IMR-90 (cell line): ENCODE results near the gene SMIM43. TPM values are rescaled to one million over a fixed set of nuclear protein-coding genes. Genes with fewer than 3 reads are reported as not detected.
A peak's percentile ranks its signal among the peaks of the same experiment; 100 is the strongest.

Experiments used
- ATAC-seq: fragments of 200-7000 bp; cut with Tn5 transposase; 2 replicates; pipeline ENCODE4 v1.9.1; 2020; ENCODE audit warnings: low read depth, mild to moderate bottlenecking, moderate library complexity
- BruUV-seq: library from RNA; stranded (reverse); fragments of 400-500 nt; replicated peaks from 2 replicates; lab custom pipeline; 2021; lab: Mats Ljungman, UMichigan
- CTCF ChIA-PET: fragments of 300-600 bp; formaldehyde crosslinking; extraction: SDS; loops from one replicate; lab custom pipeline; 2021; ENCODE audit warnings: antibody characterized with exemption; lab: Yijun Ruan, JAX
- POLR2A ChIA-PET: fragments of 300-600 bp; sonication (Branson Sonifier 250); formaldehyde crosslinking; loops from one replicate; lab custom pipeline; 2022; ENCODE audit warnings: antibody characterized with exemption; ENCODE audit not compliant: unreplicated experiment; lab: Charles Lee
- DNase-seq: peaks from one replicate; pipeline ENCODE4 v3.0.0; 2013
- H2AFZ ChIP-seq: replicated peaks from 2 replicates; pipeline ENCODE3; 2013; ENCODE audit warnings: low read length, mild to moderate bottlenecking; ENCODE audit not compliant: poor library complexity
- H2AK5ac ChIP-seq: 2 replicates; pipeline ENCODE4 v1.6.1; 2013; ENCODE audit warnings: low read depth, low read length, inconsistent platforms
- H2AK9ac ChIP-seq: replicated peaks from 2 replicates; pipeline ENCODE3; 2013; ENCODE audit warnings: mild to moderate bottlenecking, low read depth, low read length, moderate library complexity; ENCODE audit not compliant: poor library complexity
- H2BK120ac ChIP-seq: 2 replicates; pipeline ENCODE4 v1.6.1; 2013; ENCODE audit warnings: low read depth, low read length, inconsistent platforms
- H2BK15ac ChIP-seq: 3 replicates; pipeline ENCODE4 v1.6.1; 2013; ENCODE audit warnings: low read depth, low read length, inconsistent platforms
- H2BK20ac ChIP-seq: 2 replicates; pipeline ENCODE4 v1.6.1; 2013; ENCODE audit warnings: low read depth, mild to moderate bottlenecking, inconsistent platforms, low read length, moderate library complexity
- H2BK5ac ChIP-seq: 2 replicates; pipeline ENCODE4 v1.6.1; 2013; ENCODE audit warnings: mild to moderate bottlenecking, low read depth, low read length, inconsistent platforms; ENCODE audit not compliant: poor library complexity, severe bottlenecking
- H3K14ac ChIP-seq: replicated peaks from 2 replicates; pipeline ENCODE4 v1.6.1; 2013; ENCODE audit warnings: low read depth, low read length, inconsistent platforms
- H3K18ac ChIP-seq: 2 replicates; pipeline ENCODE4 v1.6.1; 2013; ENCODE audit warnings: low read depth, low read length, control low read depth
- H3K23ac ChIP-seq: 2 replicates; pipeline ENCODE4 v1.6.1; 2013; ENCODE audit warnings: low read depth, low read length, inconsistent platforms
- H3K27ac ChIP-seq: 2 replicates; pipeline ENCODE4 v1.5.1; 2013; ENCODE audit warnings: mild to moderate bottlenecking, control low read depth, low read length; ENCODE audit not compliant: insufficient read depth
- H3K27me3 ChIP-seq: 2 replicates; pipeline ENCODE4 v1.6.1; 2013; ENCODE audit warnings: low read length; ENCODE audit not compliant: control insufficient read depth, insufficient read depth
- H3K36me3 ChIP-seq: 2 replicates; pipeline ENCODE4 v1.6.1; 2013; ENCODE audit warnings: low read length, mixed read lengths; ENCODE audit not compliant: control insufficient read depth, insufficient read depth
- H3K4ac ChIP-seq: 2 replicates; pipeline ENCODE4 v1.6.1; 2013; ENCODE audit warnings: low read depth, low read length, inconsistent platforms
- H3K4me1 ChIP-seq: 2 replicates; pipeline ENCODE4 v1.6.1; 2013; ENCODE audit warnings: low read length, mixed read lengths; ENCODE audit not compliant: control insufficient read depth, insufficient read depth
- H3K4me2 ChIP-seq: 2 replicates; pipeline ENCODE4 v1.6.1; 2013; ENCODE audit warnings: low read depth, mild to moderate bottlenecking, control low read depth, low read length, moderate library complexity
- H3K4me3 ChIP-seq: 2 replicates; pipeline ENCODE4 v1.5.1; 2013; ENCODE audit warnings: low read depth, mild to moderate bottlenecking, control low read depth, low read length, moderate library complexity; ENCODE audit not compliant: insufficient read depth
- H3K56ac ChIP-seq: 2 replicates; pipeline ENCODE4 v1.6.1; 2013; ENCODE audit warnings: low read length, inconsistent platforms; ENCODE audit not compliant: insufficient read depth; ENCODE audit errors: extremely low read depth
- H3K79me1 ChIP-seq, 2 experiments: 2 replicates each; pipeline ENCODE4 v1.6.1; 2013; ENCODE audit warnings: low read length in 2 of 2, inconsistent platforms in 1 of 2, low read depth in 1 of 2
- H3K9ac ChIP-seq: 2 replicates; pipeline ENCODE4 v1.6.1; 2013; ENCODE audit warnings: low read depth, low read length, control low read depth
- H3K9me1 ChIP-seq: 2 replicates; pipeline ENCODE4 v1.6.1; 2013; ENCODE audit warnings: low read length, inconsistent platforms; ENCODE audit not compliant: insufficient read depth
- H3K9me3 ChIP-seq: 2 replicates; pipeline ENCODE4 v1.6.1; 2013; ENCODE audit warnings: low read length; ENCODE audit not compliant: control insufficient read depth, insufficient read depth
- H4K20me1 ChIP-seq: 2 replicates; pipeline ENCODE4 v1.6.1; 2013; ENCODE audit warnings: low read length, inconsistent platforms; ENCODE audit not compliant: insufficient read depth
- H4K5ac ChIP-seq: 2 replicates; pipeline ENCODE4 v1.6.1; 2013; ENCODE audit warnings: mild to moderate bottlenecking, low read depth, low read length, control low read depth
- H4K8ac ChIP-seq, 2 experiments: 2 replicates each; pipeline ENCODE4 v1.6.1; 2013; ENCODE audit warnings: low read depth in 2 of 2, low read length in 2 of 2, control low read depth in 1 of 2, inconsistent platforms in 1 of 2
- H4K91ac ChIP-seq: 2 replicates; pipeline ENCODE4 v1.6.1; 2013; ENCODE audit warnings: low read depth, low read length, inconsistent platforms; ENCODE audit not compliant: insufficient read depth
- BHLHE40 ChIP-seq: fragments of 150-350 bp; IDR thresholded peaks from 2 replicates; pipeline ENCODE4 v1.6.1; 2016; ENCODE audit warnings: mild to moderate bottlenecking, low read depth, low read length
- CEBPB ChIP-seq: IDR thresholded peaks from 2 replicates; pipeline ENCODE4 v1.6.1; 2012; ENCODE audit warnings: low read depth, low read length, improper control_type of control experiment
- CHD1 ChIP-seq: IDR thresholded peaks from 2 replicates; pipeline ENCODE4 v1.6.1; 2012; ENCODE audit warnings: low read depth, low read length, improper control_type of control experiment
- ELK1 ChIP-seq: fragments of 150-350 bp; IDR thresholded peaks from 2 replicates; pipeline ENCODE4 v1.6.1; 2016; ENCODE audit warnings: low read depth, mild to moderate bottlenecking, low read length, moderate library complexity, borderline replicate concordance
- FOS ChIP-seq: fragments of 150-350 bp; IDR thresholded peaks from 2 replicates; pipeline ENCODE4 v1.6.1; 2016; ENCODE audit warnings: low read depth, low read length
- MAFK ChIP-seq: IDR thresholded peaks from 2 replicates; pipeline ENCODE4 v1.6.1; 2012; ENCODE audit warnings: low read depth, low read length, improper control_type of control experiment
- MAZ ChIP-seq: IDR thresholded peaks from 2 replicates; pipeline ENCODE4 v1.6.1; 2012; ENCODE audit warnings: low read depth, mild to moderate bottlenecking, low read length, improper control_type of control experiment, moderate library complexity, borderline replicate concordance
- MXI1 ChIP-seq: IDR thresholded peaks from 2 replicates; pipeline ENCODE4 v1.6.1; 2012; ENCODE audit warnings: low read depth, mild to moderate bottlenecking, low read length, moderate library complexity, borderline replicate concordance
- NFE2L2 ChIP-seq: fragments of 150-350 bp; IDR thresholded peaks from 2 replicates; pipeline ENCODE4 v1.6.1; 2016; ENCODE audit warnings: low read depth, mild to moderate bottlenecking, low read length
- POLR2A ChIP-seq: IDR thresholded peaks from 2 replicates; pipeline ENCODE4 v1.6.1; 2012; ENCODE audit warnings: mild to moderate bottlenecking, low read depth, low read length
- RAD21 ChIP-seq: IDR thresholded peaks from 2 replicates; pipeline ENCODE4 v1.6.1; 2012; ENCODE audit warnings: low read length, improper control_type of control experiment
- RFX5 ChIP-seq: IDR thresholded peaks from 2 replicates; pipeline ENCODE4 v1.8.0; 2012; ENCODE audit warnings: low read depth, mild to moderate bottlenecking, low read length, moderate library complexity
- SMC3 ChIP-seq: fragments of 150-350 bp; IDR thresholded peaks from 2 replicates; pipeline ENCODE4 v1.6.1; 2016; ENCODE audit warnings: low read depth, mild to moderate bottlenecking, antibody characterized with exemption, low read length, moderate library complexity
- WGBS, 2 experiments: methylation state at CpG; one replicate each; pipeline versions ENCODE4 v1.1.5 to v1.1.7; 2013; ENCODE audit warnings: missing lambda C conversion rate in 2 of 2; ENCODE audit not compliant: insufficient read length in 1 of 2; ENCODE audit errors: extremely low coverage in 2 of 2; 5-methylcytosine and 5-hydroxymethylcytosine counted together
- dilution Hi-C: fragments of 300-500 bp; cut with HindIII; formaldehyde crosslinking; loops from one replicate; pipeline ENCODE4 v1.14.3; 2018; ENCODE audit warnings: low sequenced_read_pairs; ENCODE audit not compliant: unreplicated experiment
- in situ Hi-C: fragments of 300-500 bp; cut with MboI; formaldehyde crosslinking; loops from 3 replicates; pipeline ENCODE4 v1.14.3; 2019; ENCODE audit warnings: low sequenced_read_pairs, inconsistent platforms, mixed read lengths
- intact Hi-C: fragments of 100-400 bp; cut with micrococcal nuclease; formaldehyde crosslinking; loops from 2 replicates; pipeline ENCODE4 v1.10.0; 2022
- polyA plus RNA-seq, 3 experiments: library from polyadenylated mRNA; depleted of rRNA; stranded (reverse); fragments of >200 nt; gene quantifications; 2 replicates each; pipeline ENCODE4 v1.2.3, GENCODE V29; 2012; ENCODE audit warnings: low replicate concordance in 1 of 3
- total RNA-seq: library from RNA; depleted of rRNA; stranded (reverse); fragments of >200 nt; gene quantifications from 2 replicates; pipeline ENCODE4 v1.2.3, GENCODE V29; 2012
- TF ChIP-seq, protein P1 (sequence below): conservative IDR thresholded peaks from 2 replicates; pipeline ENCODE4 v1.5.1; 2012; ENCODE audit warnings: mild to moderate bottlenecking, low read depth, low read length, improper control_type of control experiment

SMIM43 gene
- total and polyA plus RNA-seq, 2 of the 4 experiments (the other 2 are of a cell fraction): 1.4 to 2.8 TPM

DNA sequence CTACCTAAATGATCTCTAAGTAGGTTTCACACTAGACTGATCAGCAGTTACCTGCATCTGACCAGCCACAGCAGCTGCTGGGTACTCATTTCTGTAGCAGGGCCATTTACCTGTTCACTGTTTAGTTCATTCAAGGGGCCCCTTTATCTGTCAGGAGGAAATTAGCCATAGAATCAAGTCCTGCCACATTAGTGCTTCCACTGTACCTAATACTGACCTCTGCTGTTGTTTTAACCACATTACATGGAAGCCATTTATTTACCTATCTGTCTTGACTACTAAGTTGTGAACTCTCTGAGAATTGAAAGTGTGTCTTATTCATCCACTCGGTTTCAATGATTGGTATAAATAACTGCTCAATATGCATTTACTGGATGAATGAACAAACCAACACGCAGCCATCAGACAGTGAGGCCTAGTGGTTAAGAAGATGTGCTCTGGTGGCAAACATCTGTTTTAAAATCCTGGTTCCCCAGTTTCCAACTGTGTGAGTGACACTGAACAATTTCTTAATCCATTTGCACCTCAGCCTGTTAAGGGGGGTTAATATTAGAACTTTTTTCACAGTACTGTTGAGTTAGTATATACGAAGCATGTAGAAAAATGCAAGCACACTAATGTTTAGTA lies 38.2 kb downstream of the SMIM43 start:
- no peak overlapping the region for H3K4me3 ChIP-seq
- intact Hi-C loops (loop anchor here (1.0 kb wide), 1 partner anchor 29 kb away; no protein-coding TSS in a partner anchor), dilution Hi-C loops (no loop called here), in situ Hi-C loops (loop anchor here (25.0 kb wide), 1 partner anchor 539 kb away; no protein-coding TSS in a partner anchor)
- peak overlapping the region; percentile 95 for H2BK15ac ChIP-seq
- H2AK9ac ChIP-seq: no peak overlapping the region
- H4K5ac ChIP-seq: peak overlapping the region; percentile 57; the same call in 1 of the 2 replicates
- DNase-seq (peak; percentile 78), ATAC-seq (peak; percentile 52)
- peak overlapping the region; percentile 45; the same call in 1 of the 2 replicates for H3K18ac ChIP-seq
- peak overlapping the region; percentile 97 for H3K4ac ChIP-seq
- peaks cover 2% of the 10 kb centered on the region; the same call in 1 of the 2 replicates for H3K9me1 ChIP-seq
- BruUV-seq: no TSS peak
- peak overlapping the region; percentile 90 for H2BK5ac ChIP-seq
- peak overlapping the region; percentile 96 for H2BK20ac ChIP-seq
- no peaks in the 10 kb centered on the region for H3K9me3 ChIP-seq
- no peak overlapping the region for H3K9ac ChIP-seq
- POLR2A ChIA-PET: no interaction called here
- peak overlapping the region; percentile 19 to 86 for H4K8ac ChIP-seq
- peak overlapping the region; percentile 59; the same call in 1 of the 2 replicates for H3K14ac ChIP-seq
- H4K91ac ChIP-seq: peak overlapping the region; percentile 82
- H3K23ac ChIP-seq: 0 out of 2 replicates have a peak overlapping the region, but pooled peaks have one; percentile 51
- peak overlapping the region; percentile 95 for H2AK5ac ChIP-seq
- H3K27me3 ChIP-seq: no peaks in the 10 kb centered on the region
- H3K4me1 ChIP-seq: peaks cover 7% of the 10 kb centered on the region
- H4K20me1 ChIP-seq: no peaks in the 10 kb centered on the region
- peaks cover 0 to 4% of the 10 kb centered on the region in 2 experiments; a peak in 2 of 4 replicates for H3K79me1 ChIP-seq
- H3K56ac ChIP-seq: no peak overlapping the region
- no CpG with 5 or more reads among the region's 3 CpGs for WGBS, 2 experiments
- H3K4me2 ChIP-seq: no peak overlapping the region
- CTCF ChIA-PET: interaction anchor here (1.2 kb wide), 1 partner anchor 49 kb away, joined by 3 read pairs; no protein-coding TSS in a partner anchor
- 0 out of 2 replicates have a peak overlapping the region, but pooled peaks have one; percentile 13 for H3K27ac ChIP-seq
- no peaks in the 10 kb centered on the region; the same call in 1 of the 2 replicates for H3K36me3 ChIP-seq
- H2AFZ ChIP-seq: peak overlapping the region; percentile 37
- H2BK120ac ChIP-seq: peak overlapping the region; percentile 95
- TF ChIP-seq FOS (no peak), ELK1 (no peak), MXI1 (no peak), POLR2A (no peak), RAD21 (peak; percentile 80), CHD1 (no peak), BHLHE40 (no peak), NFE2L2 (no peak), RFX5 (no peak), MAZ (no peak), SMC3 (peak; percentile 75), MAFK (no peak), CEBPB (no peak)
- TF ChIP-seq, protein P1, sequence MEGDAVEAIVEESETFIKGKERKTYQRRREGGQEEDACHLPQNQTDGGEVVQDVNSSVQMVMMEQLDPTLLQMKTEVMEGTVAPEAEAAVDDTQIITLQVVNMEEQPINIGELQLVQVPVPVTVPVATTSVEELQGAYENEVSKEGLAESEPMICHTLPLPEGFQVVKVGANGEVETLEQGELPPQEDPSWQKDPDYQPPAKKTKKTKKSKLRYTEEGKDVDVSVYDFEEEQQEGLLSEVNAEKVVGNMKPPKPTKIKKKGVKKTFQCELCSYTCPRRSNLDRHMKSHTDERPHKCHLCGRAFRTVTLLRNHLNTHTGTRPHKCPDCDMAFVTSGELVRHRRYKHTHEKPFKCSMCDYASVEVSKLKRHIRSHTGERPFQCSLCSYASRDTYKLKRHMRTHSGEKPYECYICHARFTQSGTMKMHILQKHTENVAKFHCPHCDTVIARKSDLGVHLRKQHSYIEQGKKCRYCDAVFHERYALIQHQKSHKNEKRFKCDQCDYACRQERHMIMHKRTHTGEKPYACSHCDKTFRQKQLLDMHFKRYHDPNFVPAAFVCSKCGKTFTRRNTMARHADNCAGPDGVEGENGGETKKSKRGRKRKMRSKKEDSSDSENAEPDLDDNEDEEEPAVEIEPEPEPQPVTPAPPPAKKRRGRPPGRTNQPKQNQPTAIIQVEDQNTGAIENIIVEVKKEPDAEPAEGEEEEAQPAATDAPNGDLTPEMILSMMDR: peak; percentile 78
